PC-3 (cell line): Measurements from ENCODE around the gene TRABD.

Experiments used
- EZH2 ChIP-seq: fragments of 300-600 bp; sonication (generic); IDR thresholded peaks from one replicate; pipeline ENCODE4 v1.6.1; 2017; ENCODE audit warnings: antibody characterized with exemption, mild to moderate bottlenecking, low read length; ENCODE audit not compliant: unreplicated experiment
- TF ChIP-seq, protein P1 (sequence below): fragments of 300-600 bp; sonication (generic); conservative IDR thresholded peaks from 2 replicates; pipeline ENCODE4 v1.5.1; 2017; ENCODE audit warnings: antibody characterized with exemption, low read depth, mild to moderate bottlenecking, low read length

DNA sequence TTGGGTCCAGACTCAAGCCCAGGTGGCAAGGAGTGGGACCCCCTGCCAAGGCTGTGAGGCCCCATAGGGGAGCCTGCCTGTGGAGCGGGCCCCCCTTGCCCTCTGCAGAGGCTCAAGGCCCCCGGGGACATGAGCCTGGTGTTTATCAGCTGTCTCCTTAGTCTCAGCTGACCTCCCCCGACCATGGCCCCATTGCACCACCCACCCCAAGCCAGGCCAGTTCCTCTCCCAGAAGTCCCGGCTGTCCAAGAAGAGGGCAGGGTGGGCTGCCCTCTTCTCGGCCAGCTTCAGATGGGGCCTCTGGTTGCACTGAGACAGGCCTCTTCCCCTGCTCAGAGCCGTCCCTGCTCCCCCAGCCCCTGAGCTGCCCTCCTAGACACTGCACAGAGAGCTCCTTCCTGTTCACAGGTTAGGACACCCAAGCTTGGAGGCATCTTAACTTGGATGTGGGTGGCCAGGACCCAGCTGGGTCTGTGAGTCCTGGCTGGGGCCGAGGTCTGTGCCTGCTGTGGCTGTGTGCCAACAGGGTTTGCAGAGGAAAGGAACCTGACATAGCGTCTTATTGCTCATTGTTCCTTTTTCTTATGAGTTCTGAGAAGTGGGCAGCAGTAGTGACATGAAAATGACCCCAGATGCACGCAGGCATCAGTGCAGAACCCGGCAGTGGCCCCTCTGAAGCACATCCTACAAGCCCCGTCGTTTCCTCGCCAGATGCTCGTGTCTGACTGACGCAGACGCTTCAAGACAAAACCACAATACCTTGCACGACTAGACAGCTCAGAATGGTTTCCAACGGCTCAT is 5.4 kb downstream of the TRABD start:
- TF ChIP-seq, protein P1, sequence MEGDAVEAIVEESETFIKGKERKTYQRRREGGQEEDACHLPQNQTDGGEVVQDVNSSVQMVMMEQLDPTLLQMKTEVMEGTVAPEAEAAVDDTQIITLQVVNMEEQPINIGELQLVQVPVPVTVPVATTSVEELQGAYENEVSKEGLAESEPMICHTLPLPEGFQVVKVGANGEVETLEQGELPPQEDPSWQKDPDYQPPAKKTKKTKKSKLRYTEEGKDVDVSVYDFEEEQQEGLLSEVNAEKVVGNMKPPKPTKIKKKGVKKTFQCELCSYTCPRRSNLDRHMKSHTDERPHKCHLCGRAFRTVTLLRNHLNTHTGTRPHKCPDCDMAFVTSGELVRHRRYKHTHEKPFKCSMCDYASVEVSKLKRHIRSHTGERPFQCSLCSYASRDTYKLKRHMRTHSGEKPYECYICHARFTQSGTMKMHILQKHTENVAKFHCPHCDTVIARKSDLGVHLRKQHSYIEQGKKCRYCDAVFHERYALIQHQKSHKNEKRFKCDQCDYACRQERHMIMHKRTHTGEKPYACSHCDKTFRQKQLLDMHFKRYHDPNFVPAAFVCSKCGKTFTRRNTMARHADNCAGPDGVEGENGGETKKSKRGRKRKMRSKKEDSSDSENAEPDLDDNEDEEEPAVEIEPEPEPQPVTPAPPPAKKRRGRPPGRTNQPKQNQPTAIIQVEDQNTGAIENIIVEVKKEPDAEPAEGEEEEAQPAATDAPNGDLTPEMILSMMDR, result no peak
- TF ChIP-seq EZH2, result no peak
